Epithelial cell of esophagus (primary cell): ENCODE measurements around the gene ZNF516.

ENCODE experiments used
- DNase-seq: peaks from one replicate; pipeline ENCODE4 v3.0.0; 2010; ENCODE audit warnings: low read depth
- H3K4me3 ChIP-seq: 2 replicates; pipeline ENCODE4 v1.5.1; 2011; ENCODE audit warnings: mild to moderate bottlenecking, low read length, control low read depth
- TF ChIP-seq, protein P1 (sequence below): IDR thresholded peaks from 2 replicates; pipeline ENCODE4 v1.5.1; 2011; ENCODE audit warnings: low read depth, mild to moderate bottlenecking, low read length, control low read depth, inconsistent platforms; ENCODE audit not compliant: insufficient read depth; ENCODE audit errors: missing control alignments

Gene ZNF516

GRCh38 chr18:76460482-76460881 is 34.6 kb downstream of the ZNF516 start:
- H3K4me3 ChIP-seq, result no peak overlapping the region
- DNase-seq, result no peak

DNA sequence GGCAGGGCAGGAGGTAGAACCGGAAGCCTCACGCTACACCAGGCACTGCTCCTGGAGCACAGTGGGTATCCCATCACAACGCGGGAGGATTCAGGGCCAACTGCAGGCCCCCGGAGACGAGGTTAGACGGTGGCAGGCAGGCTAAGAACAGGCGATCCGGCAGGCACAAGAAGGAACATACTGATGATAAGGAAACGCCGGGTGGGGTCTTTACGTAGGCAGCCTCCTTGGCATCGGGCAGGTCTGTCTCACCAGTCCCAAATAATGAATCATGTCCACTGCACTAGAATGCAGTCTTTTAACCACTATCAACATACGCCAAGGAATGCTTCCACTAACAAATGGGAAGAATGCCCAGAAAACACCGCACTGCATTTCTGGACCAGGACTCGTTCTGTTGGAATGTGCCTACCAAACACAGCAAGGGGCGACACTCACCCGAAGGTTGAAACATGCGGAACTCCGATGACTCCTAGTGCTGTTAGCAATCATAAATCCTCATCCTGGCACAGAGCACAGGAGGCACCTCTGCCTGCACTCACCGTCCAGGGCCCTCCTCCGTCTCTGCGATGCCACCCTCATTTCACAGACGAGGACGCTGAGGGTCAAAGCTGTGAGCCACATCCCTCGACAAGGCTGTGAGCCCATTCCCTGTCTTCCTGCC is 35.2 kb downstream of the ZNF516 start:
- TF ChIP-seq, protein P1, sequence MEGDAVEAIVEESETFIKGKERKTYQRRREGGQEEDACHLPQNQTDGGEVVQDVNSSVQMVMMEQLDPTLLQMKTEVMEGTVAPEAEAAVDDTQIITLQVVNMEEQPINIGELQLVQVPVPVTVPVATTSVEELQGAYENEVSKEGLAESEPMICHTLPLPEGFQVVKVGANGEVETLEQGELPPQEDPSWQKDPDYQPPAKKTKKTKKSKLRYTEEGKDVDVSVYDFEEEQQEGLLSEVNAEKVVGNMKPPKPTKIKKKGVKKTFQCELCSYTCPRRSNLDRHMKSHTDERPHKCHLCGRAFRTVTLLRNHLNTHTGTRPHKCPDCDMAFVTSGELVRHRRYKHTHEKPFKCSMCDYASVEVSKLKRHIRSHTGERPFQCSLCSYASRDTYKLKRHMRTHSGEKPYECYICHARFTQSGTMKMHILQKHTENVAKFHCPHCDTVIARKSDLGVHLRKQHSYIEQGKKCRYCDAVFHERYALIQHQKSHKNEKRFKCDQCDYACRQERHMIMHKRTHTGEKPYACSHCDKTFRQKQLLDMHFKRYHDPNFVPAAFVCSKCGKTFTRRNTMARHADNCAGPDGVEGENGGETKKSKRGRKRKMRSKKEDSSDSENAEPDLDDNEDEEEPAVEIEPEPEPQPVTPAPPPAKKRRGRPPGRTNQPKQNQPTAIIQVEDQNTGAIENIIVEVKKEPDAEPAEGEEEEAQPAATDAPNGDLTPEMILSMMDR, result peak; percentile 3
- no peak overlapping the region for H3K4me3 ChIP-seq
- DNase-seq, result peak; percentile 99

More at GRCh38 chr18:76460482-76460881, 34.6 kb downstream of the ZNF516 start:
- TF ChIP-seq, protein P1, result no peak

- H3K4me3 ChIP-seq, result no peak overlapping the region
- no peak for DNase-seq
- TF ChIP-seq, protein P1, result no peak
Observed at GRCh38 chr18:76459312-76459686, 35.7 kb downstream of the ZNF516 start.

GRCh38 chr18:76458522-76459311 is 36.3 kb downstream of the ZNF516 start:
- H3K4me3 ChIP-seq, result no peak overlapping the region
- no peak for DNase-seq
- TF ChIP-seq, protein P1, result no peak

DNA sequence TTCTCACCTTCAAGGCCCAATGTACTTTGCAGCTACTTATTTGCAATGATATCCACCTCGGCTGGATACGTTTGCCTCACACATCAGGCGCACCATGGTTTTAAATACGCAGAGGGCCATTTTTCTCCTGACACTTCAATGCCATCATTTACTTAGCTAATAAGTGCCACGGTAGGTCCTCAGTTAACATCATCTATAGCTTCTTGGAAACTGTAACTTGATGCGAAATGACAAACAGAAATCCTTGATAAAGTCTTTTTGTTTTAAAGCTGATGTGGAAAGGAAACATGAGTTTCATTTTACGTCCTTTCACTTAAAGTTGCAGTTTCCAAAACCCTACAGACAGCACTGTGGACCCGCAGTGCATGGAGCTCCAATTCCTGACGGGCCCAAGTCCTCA is 37.1 kb downstream of the ZNF516 start:
- no peak overlapping the region for H3K4me3 ChIP-seq
- TF ChIP-seq, protein P1, result no peak
- DNase-seq, result no peak

DNA sequence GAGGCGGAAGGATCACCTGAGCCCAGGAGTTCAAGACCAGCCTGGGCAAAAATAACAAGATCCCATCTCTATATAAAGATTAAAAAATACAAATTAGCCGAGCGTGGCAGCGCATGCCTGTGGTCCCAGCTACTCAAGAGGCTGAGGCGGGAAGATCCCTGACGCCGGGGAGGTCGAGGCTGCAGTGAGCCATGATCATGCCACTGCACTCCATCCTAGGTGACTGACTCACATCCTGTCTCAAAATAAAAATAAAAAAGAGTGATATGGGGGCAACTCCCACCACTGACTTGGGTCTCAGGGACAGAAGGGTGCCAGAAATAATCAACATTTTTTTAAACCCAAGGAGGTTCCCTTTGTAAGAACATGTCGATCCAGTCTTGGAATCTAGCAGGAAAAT is 37.6 kb downstream of the ZNF516 start:
- H3K4me3 ChIP-seq, result no peak overlapping the region
- no peak for DNase-seq
- TF ChIP-seq, protein P1, result no peak
